Fibroblast of lung (primary cell): Measurements from ENCODE around the gene TRH. TPM values are rescaled to one million over a fixed set of nuclear protein-coding genes. Genes with fewer than 3 reads are reported as not detected.
"Not testable (repeated sequence)": the region's sequence is repeated elsewhere in the genome, so short reads cannot be mapped to it uniquely, and the experiment has no call there.

Experiments
- DNase-seq, 2 donors: peaks; one replicate each; pipeline versions ENCODE4 v3.0.0 to v3.0.0-alpha.2; 2010; ENCODE audit warnings: low read depth in 2 of 2
- H2AFZ ChIP-seq: 2 replicates; pipeline ENCODE4 v1.5.1; 2012; ENCODE audit warnings: low read length, control low read depth, inconsistent platforms
- H3K27ac ChIP-seq: 2 replicates; pipeline ENCODE4 v1.5.1; 2011; ENCODE audit warnings: low read length, control low read depth; ENCODE audit not compliant: insufficient read depth
- H3K27me3 ChIP-seq: 2 replicates; pipeline ENCODE4 v1.5.1; 2011; ENCODE audit warnings: mild to moderate bottlenecking, low read length; ENCODE audit not compliant: control insufficient read depth, insufficient read depth
- H3K36me3 ChIP-seq: 2 replicates; pipeline ENCODE4 v1.5.1; 2011; ENCODE audit warnings: low read length; ENCODE audit not compliant: control insufficient read depth, insufficient read depth
- H3K4me1 ChIP-seq: 2 replicates; pipeline ENCODE4 v1.5.1; 2011; ENCODE audit warnings: low read length; ENCODE audit not compliant: control insufficient read depth, insufficient read depth; ENCODE audit errors: extremely low read depth
- H3K4me2 ChIP-seq: 2 replicates; pipeline ENCODE4 v1.5.1; 2011; ENCODE audit warnings: low read length, control low read depth; ENCODE audit not compliant: insufficient read depth; ENCODE audit errors: extremely low read depth
- H3K4me3 ChIP-seq, 4 experiments: fragments of 200-600 bp in 1 of 4; sonication (generic) in 1 of 4; replicated peaks in 1 of 4; 2 replicates each; pipeline ENCODE4 v1.5.1; 2011 to 2016; ENCODE audit warnings: low read length in 4 of 4, low read depth in 3 of 4, mild to moderate bottlenecking in 3 of 4, control low read depth in 2 of 4, inconsistent platforms in 1 of 4, mixed read lengths in 1 of 4; ENCODE audit not compliant: insufficient read depth in 1 of 4; ENCODE audit errors: control extremely low read depth in 1 of 4
- H3K79me2 ChIP-seq: 2 replicates; pipeline ENCODE4 v1.5.1; 2012; ENCODE audit warnings: mild to moderate bottlenecking, low read length, inconsistent platforms; ENCODE audit not compliant: control insufficient read depth, insufficient read depth
- H3K9ac ChIP-seq: 2 replicates; pipeline ENCODE4 v1.5.1; 2011; ENCODE audit warnings: mild to moderate bottlenecking, low read length, control low read depth; ENCODE audit not compliant: insufficient read depth
- H3K9me3 ChIP-seq: 2 replicates; pipeline ENCODE4 v1.5.1; 2012; ENCODE audit warnings: low read depth, low read length; ENCODE audit not compliant: control insufficient read depth, insufficient read depth
- H4K20me1 ChIP-seq: 2 replicates; pipeline ENCODE4 v1.5.1; 2011; ENCODE audit warnings: low read length; ENCODE audit not compliant: control insufficient read depth, insufficient read depth; ENCODE audit errors: extremely low read depth
- CTCF ChIP-seq, 2 donors: IDR thresholded peaks in 1 of 2; conservative IDR thresholded peaks in 1 of 2; 1 replicate in 1 of 2; 2 replicates in 1 of 2; pipeline ENCODE4 v1.5.1; 2011 to 2012; ENCODE audit warnings: low read length in 2 of 2, control low read depth in 1 of 2, inconsistent platforms in 1 of 2, low read depth in 1 of 2, mild to moderate bottlenecking in 1 of 2
- EZH2 ChIP-seq: IDR thresholded peaks from 2 replicates; pipeline ENCODE4 v1.5.1; 2012; ENCODE audit warnings: low read length, control low read depth, mild to moderate bottlenecking; ENCODE audit errors: missing control alignments
- polyA plus RNA-seq, 2 donors: library from polyadenylated mRNA; depleted of rRNA in 1 of 2; stranded (reverse) in 1 of 2; unstranded in 1 of 2; fragments of >200 nt; gene quantifications; 2 replicates each; pipeline ENCODE4 v1.2.1, GENCODE V29; 2011 to 2012; ENCODE audit warnings: missing spikeins in 1 of 2
- total RNA-seq: library from RNA; depleted of rRNA; stranded (reverse); fragments of >200 nt; gene quantifications from 2 replicates; pipeline ENCODE4 v1.2.1, GENCODE V29; 2014

Gene TRH
- total and polyA plus RNA-seq, 2 donors (not counting 1 experiment from before 2014, with no cell fraction given) = not detected

- Histone ChIP-seq H3K27ac (no peak overlapping the region), H3K27me3 (no peaks in the 10 kb centered on the region), H3K4me3 (no peak overlapping the region), H2AFZ (no peak overlapping the region), H3K9me3 (no peaks in the 10 kb centered on the region), H3K79me2 (no peaks in the 10 kb centered on the region), H3K36me3 (no peaks in the 10 kb centered on the region), H3K4me2 (no peak overlapping the region), H3K4me1 (no peaks in the 10 kb centered on the region), H3K9ac (no peak overlapping the region), H4K20me1 (no peaks in the 10 kb centered on the region)
- DNase-seq = no peak
- TF ChIP-seq CTCF (conservative IDR thresholded peaks at IDR 0.05 in 1 of 2, IDR thresholded peaks at IDR 0.05 in 1 of 2; ENCODE audit: low read depth in 1 of 2, low read length in 2 of 2) (no peak), EZH2 (no peak)
Observed at GRCh38 chr3:130010556-130010955, 36.0 kb downstream of the TRH start.

- not testable (repeated sequence) for H3K79me2 ChIP-seq, H3K4me2 ChIP-seq, H3K27me3 ChIP-seq, H3K4me1 ChIP-seq, H2AFZ ChIP-seq, H3K4me3 ChIP-seq, H3K36me3 ChIP-seq, H4K20me1 ChIP-seq, H3K9ac ChIP-seq, H3K9me3 ChIP-seq, H3K27ac ChIP-seq
- peak in 1 of 2 donors; percentile 30 for DNase-seq
Observed at GRCh38 chr3:130012108-130012507, 37.6 kb downstream of the TRH start.

- H3K9me3 ChIP-seq, H3K4me3 ChIP-seq, H4K20me1 ChIP-seq, H2AFZ ChIP-seq, H3K9ac ChIP-seq, H3K27me3 ChIP-seq, H3K79me2 ChIP-seq, H3K4me2 ChIP-seq, DNase-seq, H3K36me3 ChIP-seq, H3K4me1 ChIP-seq, H3K27ac ChIP-seq: not testable (repeated sequence)
Observed at GRCh38 chr3:130013246-130013645, 38.7 kb downstream of the TRH start.

GRCh38 chr3:130014526-130014925 is 40.0 kb downstream of the TRH start:
- TF ChIP-seq CTCF (conservative IDR thresholded peaks at IDR 0.05 in 1 of 2, IDR thresholded peaks at IDR 0.05 in 1 of 2; ENCODE audit: low read depth in 1 of 2, low read length in 2 of 2) (no peak), EZH2 (no peak)
- H3K79me2 ChIP-seq = no peaks in the 10 kb centered on the region
- no peaks in the 10 kb centered on the region for H3K9me3 ChIP-seq
- H3K27ac ChIP-seq = peak overlapping the region; percentile 38
- H3K4me1 ChIP-seq = no peaks in the 10 kb centered on the region
- no peak overlapping the region for H3K4me2 ChIP-seq
- H2AFZ ChIP-seq = no peak overlapping the region
- no peaks in the 10 kb centered on the region for H4K20me1 ChIP-seq
- DNase-seq = peak; percentile 14 to 91
- no peak overlapping the region for H3K9ac ChIP-seq
- H3K4me3 ChIP-seq = no peak overlapping the region
- H3K27me3 ChIP-seq = no peaks in the 10 kb centered on the region
- no peaks in the 10 kb centered on the region for H3K36me3 ChIP-seq

- not testable (repeated sequence) for DNase-seq, H3K4me1 ChIP-seq, H3K27me3 ChIP-seq, H3K27ac ChIP-seq, H3K9me3 ChIP-seq, H3K4me2 ChIP-seq, H4K20me1 ChIP-seq, H3K4me3 ChIP-seq, H3K36me3 ChIP-seq, H3K79me2 ChIP-seq, H2AFZ ChIP-seq, H3K9ac ChIP-seq
Observed at GRCh38 chr3:130017661-130018060, 43.1 kb downstream of the TRH start.
